ENCODE data around the gene PLXND1.

The PLXND1 gene

GRCh38 chr3:129602730-129603560, 3.5 kb downstream of the PLXND1 start:
- DNase-seq (ENCODE audit: low read depth in 2 of 2), result no peak

- no peak for DNase-seq (ENCODE audit: low read depth in 2 of 2)
Measured at GRCh38 chr3:129602309-129602708, 4.2 kb downstream of the PLXND1 start.

GRCh38 chr3:129601713-129602112, 4.8 kb downstream of the PLXND1 start:
- no peak for DNase-seq (ENCODE audit: low read depth in 2 of 2)

- DNase-seq (ENCODE audit: low read depth in 2 of 2), result no peak
Measured at GRCh38 chr3:129600348-129600747, 6.1 kb downstream of the PLXND1 start.

- no peak for DNase-seq (ENCODE audit: low read depth in 2 of 2)
Measured at GRCh38 chr3:129599607-129600006, 6.9 kb downstream of the PLXND1 start.

- DNase-seq (ENCODE audit: low read depth in 2 of 2), result no peak
Measured at GRCh38 chr3:129599073-129599472, 7.4 kb downstream of the PLXND1 start.

GRCh38 chr3:129598484-129598883, 8.0 kb downstream of the PLXND1 start:
- no peak for DNase-seq (ENCODE audit: low read depth in 2 of 2)

GRCh38 chr3:129598000-129598381, 8.5 kb downstream of the PLXND1 start:
- no peak for DNase-seq (ENCODE audit: low read depth in 2 of 2)

- no peak for DNase-seq (ENCODE audit: low read depth in 2 of 2)
Measured at GRCh38 chr3:129597087-129597999, 9.1 kb downstream of the PLXND1 start.

- DNase-seq (ENCODE audit: low read depth in 2 of 2), result no peak
Measured at GRCh38 chr3:129596194-129597086, 10.0 kb downstream of the PLXND1 start.

GRCh38 chr3:129595544-129596193, 10.8 kb downstream of the PLXND1 start:
- no peak for DNase-seq (ENCODE audit: low read depth in 2 of 2)

- no peak for DNase-seq (ENCODE audit: low read depth in 2 of 2)
Measured at GRCh38 chr3:129594907-129595390, 11.5 kb downstream of the PLXND1 start.

GRCh38 chr3:129594409-129594808, 12.1 kb downstream of the PLXND1 start:
- DNase-seq (ENCODE audit: low read depth in 2 of 2), result no peak

- DNase-seq (ENCODE audit: low read depth in 2 of 2), result peak; percentile 50 to 71
Measured at GRCh38 chr3:129593595-129594339, 12.7 kb downstream of the PLXND1 start.

- DNase-seq (ENCODE audit: low read depth in 2 of 2), result no peak
Measured at GRCh38 chr3:129593230-129593594, 13.3 kb downstream of the PLXND1 start.

- DNase-seq (ENCODE audit: low read depth in 2 of 2), result no peak
Measured at GRCh38 chr3:129592381-129593131, 13.9 kb downstream of the PLXND1 start.

GRCh38 chr3:129591932-129592331, 14.5 kb downstream of the PLXND1 start:
- no peak for DNase-seq (ENCODE audit: low read depth in 2 of 2)

- no peak for DNase-seq (ENCODE audit: low read depth in 2 of 2)
Measured at GRCh38 chr3:129590215-129590614, 16.3 kb downstream of the PLXND1 start.

- no peak for DNase-seq (ENCODE audit: low read depth in 2 of 2)
Measured at GRCh38 chr3:129587566-129588210, 18.8 kb downstream of the PLXND1 start.
